Measurements from ENCODE around the gene CCDC12.
A peak's percentile ranks its signal among the peaks of the same experiment; 100 is the strongest.

Gene CCDC12

DNA sequence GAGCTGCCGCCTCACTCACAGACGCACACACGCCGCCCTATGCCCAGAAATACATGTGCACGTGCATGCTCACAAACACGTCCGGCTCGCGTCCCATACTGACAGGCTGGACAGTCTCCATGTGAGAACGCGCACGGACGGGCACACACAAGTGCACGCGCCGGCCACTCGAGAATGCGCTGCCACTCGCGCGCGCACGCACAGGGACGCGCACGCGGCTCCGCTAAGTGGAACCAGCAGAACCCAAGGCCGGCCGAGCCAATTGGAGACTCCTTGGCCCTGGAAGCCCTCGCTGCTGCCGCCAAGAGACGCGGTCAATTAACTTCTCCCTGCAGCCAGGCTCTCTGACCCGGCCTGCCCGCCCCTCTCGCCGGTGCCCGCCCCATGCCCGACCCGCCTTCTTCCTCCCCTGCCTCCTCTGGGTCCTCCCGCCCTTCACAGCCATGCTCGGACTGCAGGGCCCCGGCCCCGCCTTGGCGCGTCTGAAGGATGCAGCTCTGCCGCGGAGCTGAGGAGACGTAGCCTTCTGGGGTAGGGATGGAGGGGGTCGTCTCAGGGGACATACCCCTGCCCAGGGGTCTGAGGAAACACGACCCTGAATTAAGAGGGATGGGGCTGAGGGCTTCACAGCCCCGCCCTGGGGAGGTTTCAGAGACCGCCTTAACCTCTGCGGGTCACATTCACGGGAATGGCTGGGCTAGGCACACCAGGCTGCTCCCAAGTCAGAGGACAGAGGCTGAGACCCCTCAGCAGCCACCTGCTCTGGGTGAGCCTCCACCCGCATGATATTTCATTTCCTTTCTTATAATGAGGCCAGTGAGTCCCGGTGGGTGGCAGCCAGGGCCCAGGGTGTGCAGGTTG lies 84.0 kb downstream of the CCDC12 start:
- no peak for DNase-seq (ENCODE audit: low spot score)
- Mint-ChIP-seq H3K4me3 (peak overlapping the region; percentile 65), H3K36me3 (ENCODE audit: low read depth) (no peaks in the 10 kb centered on the region), H3K9me3 (no peaks in the 10 kb centered on the region), H3K27me3 (ENCODE audit: low read depth) (peaks cover 56% of the 10 kb centered on the region), H3K27ac (no peak overlapping the region), H3K4me1 (ENCODE audit: low read depth) (no peaks in the 10 kb centered on the region)

DNA sequence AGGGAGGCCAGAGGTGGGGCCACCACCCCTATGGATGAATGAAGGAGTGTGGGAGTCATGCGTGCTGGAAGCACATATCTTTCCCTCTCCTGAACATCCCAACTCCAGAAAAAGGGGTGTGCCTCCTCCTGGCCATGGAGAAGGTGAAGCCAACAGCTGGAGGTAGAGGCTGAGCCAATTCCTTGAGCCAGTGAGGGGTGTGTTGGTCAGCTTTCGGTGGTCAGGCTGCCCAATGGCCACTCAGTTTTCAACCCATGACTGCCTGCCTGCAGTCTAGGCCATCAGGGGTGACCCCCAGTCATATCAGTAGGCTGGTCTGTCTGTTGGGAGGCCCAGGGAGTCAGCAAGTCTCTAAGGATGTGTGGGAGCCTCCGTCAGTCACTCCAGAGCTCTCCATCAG lies 85.4 kb downstream of the CCDC12 start:
- H3K27me3 Mint-ChIP-seq (ENCODE audit: low read depth) = peaks cover 62% of the 10 kb centered on the region

DNA sequence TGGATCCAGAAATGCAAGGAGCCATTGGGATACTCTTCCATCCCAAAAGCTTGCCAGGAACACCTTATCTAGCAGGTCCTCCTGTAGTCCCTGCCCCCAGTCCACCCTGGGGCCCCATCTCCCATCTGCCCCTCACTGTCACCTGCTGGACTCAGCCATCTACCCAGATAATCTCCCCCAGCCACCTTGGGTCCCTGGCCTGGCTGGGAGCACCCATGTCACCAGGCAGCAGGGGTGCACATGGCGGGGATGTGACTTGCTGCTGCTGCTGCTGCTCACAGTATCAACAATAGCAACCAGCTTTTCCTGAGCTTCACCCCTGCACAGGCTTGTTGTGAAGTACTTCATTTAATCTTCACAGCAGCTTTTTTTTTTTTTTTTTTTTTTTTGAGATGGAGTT lies 86.4 kb downstream of the CCDC12 start:
- no peak for DNase-seq (ENCODE audit: low spot score)
- Mint-ChIP-seq H3K27ac (no peak overlapping the region), H3K9me3 (no peaks in the 10 kb centered on the region), H3K27me3 (ENCODE audit: low read depth) (peaks cover 69% of the 10 kb centered on the region), H3K4me1 (ENCODE audit: low read depth) (no peaks in the 10 kb centered on the region), H3K36me3 (ENCODE audit: low read depth) (no peaks in the 10 kb centered on the region), H3K4me3 (no peak overlapping the region)

More for the DNA sequence above, 85.4 kb downstream of the CCDC12 start:
- Mint-ChIP-seq H3K36me3 (ENCODE audit: low read depth) (no peaks in the 10 kb centered on the region), H3K4me3 (no peak overlapping the region), H3K4me1 (ENCODE audit: low read depth) (no peaks in the 10 kb centered on the region), H3K27ac (no peak overlapping the region), H3K9me3 (no peaks in the 10 kb centered on the region)
- DNase-seq (ENCODE audit: low spot score) = no peak

DNA sequence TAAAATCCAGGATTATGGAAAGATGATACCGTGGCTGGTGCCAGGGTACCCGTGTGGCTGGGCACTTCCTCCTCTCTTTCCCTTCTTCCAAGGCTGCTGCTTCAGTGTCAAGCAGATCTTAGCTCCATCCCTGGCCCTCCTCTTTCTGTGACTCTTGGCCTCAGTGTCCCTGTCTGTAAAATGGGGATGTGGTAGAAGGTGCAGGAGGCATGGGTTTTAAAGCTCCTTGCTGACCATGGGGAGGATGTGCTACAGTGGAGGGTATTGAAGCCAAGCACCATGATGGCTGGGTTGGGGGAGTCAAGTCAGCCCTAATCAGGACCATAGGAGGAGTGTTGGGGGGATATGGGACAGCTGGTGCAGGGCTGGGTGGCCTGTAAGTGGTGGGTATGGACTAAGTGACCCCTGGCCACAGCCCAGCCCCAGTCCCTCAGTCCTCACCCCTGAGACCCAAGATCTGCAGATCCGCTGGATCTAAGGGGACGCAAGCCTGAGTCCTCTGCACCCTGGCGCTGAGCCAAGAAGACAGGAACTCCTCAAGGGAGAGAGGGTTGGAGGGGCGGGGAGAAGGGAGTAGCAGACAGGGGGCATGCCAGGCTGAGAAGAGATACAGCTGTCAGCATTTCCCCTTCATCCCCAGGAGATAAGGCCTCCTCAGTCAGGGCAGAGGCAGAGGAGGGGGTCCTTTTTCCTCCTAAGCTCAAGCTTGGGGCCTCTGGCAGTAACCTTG lies 87.0 kb downstream of the CCDC12 start:
- H3K27ac Mint-ChIP-seq = no peak overlapping the region
- H3K27me3 Mint-ChIP-seq (ENCODE audit: low read depth) = peaks cover 74% of the 10 kb centered on the region
- no peak overlapping the region for H3K4me3 Mint-ChIP-seq
- H3K4me1 Mint-ChIP-seq (ENCODE audit: low read depth) = no peaks in the 10 kb centered on the region
- DNase-seq (ENCODE audit: low spot score) = no peak
- H3K9me3 Mint-ChIP-seq = no peaks in the 10 kb centered on the region
- no peaks in the 10 kb centered on the region for H3K36me3 Mint-ChIP-seq (ENCODE audit: low read depth)

- Mint-ChIP-seq H3K4me1 (ENCODE audit: low read depth) (no peaks in the 10 kb centered on the region), H3K4me3 (no peak overlapping the region), H3K27ac (no peak overlapping the region), H3K36me3 (ENCODE audit: low read depth) (no peaks in the 10 kb centered on the region), H3K27me3 (ENCODE audit: low read depth) (peaks cover 73% of the 10 kb centered on the region), H3K9me3 (no peaks in the 10 kb centered on the region)
- no peak for DNase-seq (ENCODE audit: low spot score)
Measured at GRCh38 chr3:46888705-46889104, 87.8 kb downstream of the CCDC12 start.

- no peak for DNase-seq (ENCODE audit: low spot score)
- Mint-ChIP-seq H3K27ac (no peak overlapping the region), H3K27me3 (ENCODE audit: low read depth) (peaks cover 71% of the 10 kb centered on the region), H3K9me3 (no peaks in the 10 kb centered on the region), H3K36me3 (ENCODE audit: low read depth) (no peaks in the 10 kb centered on the region), H3K4me3 (no peak overlapping the region), H3K4me1 (ENCODE audit: low read depth) (no peaks in the 10 kb centered on the region)
Measured at GRCh38 chr3:46887980-46888494, 88.5 kb downstream of the CCDC12 start.

- Mint-ChIP-seq H3K9me3 (no peaks in the 10 kb centered on the region), H3K27me3 (ENCODE audit: low read depth) (peaks cover 61% of the 10 kb centered on the region), H3K4me3 (no peak overlapping the region), H3K36me3 (ENCODE audit: low read depth) (no peaks in the 10 kb centered on the region), H3K27ac (no peak overlapping the region), H3K4me1 (ENCODE audit: low read depth) (no peaks in the 10 kb centered on the region)
- no peak for DNase-seq (ENCODE audit: low spot score)
Measured at GRCh38 chr3:46885612-46886011, 90.9 kb downstream of the CCDC12 start.

GRCh38 chr3:46884929-46885328 lies 91.6 kb downstream of the CCDC12 start:
- Mint-ChIP-seq H3K36me3 (ENCODE audit: low read depth) (no peaks in the 10 kb centered on the region), H3K4me3 (no peak overlapping the region), H3K27me3 (ENCODE audit: low read depth) (peaks cover 65% of the 10 kb centered on the region), H3K27ac (no peak overlapping the region), H3K9me3 (no peaks in the 10 kb centered on the region), H3K4me1 (ENCODE audit: low read depth) (no peaks in the 10 kb centered on the region)
- DNase-seq (ENCODE audit: low spot score) = no peak

- Mint-ChIP-seq H3K4me1 (ENCODE audit: low read depth) (no peaks in the 10 kb centered on the region), H3K9me3 (no peaks in the 10 kb centered on the region), H3K27me3 (ENCODE audit: low read depth) (peaks cover 70% of the 10 kb centered on the region), H3K27ac (no peak overlapping the region), H3K4me3 (no peak overlapping the region), H3K36me3 (ENCODE audit: low read depth) (no peaks in the 10 kb centered on the region)
- no peak for DNase-seq (ENCODE audit: low spot score)
Measured at GRCh38 chr3:46884427-46884826, 92.1 kb downstream of the CCDC12 start.

DNA sequence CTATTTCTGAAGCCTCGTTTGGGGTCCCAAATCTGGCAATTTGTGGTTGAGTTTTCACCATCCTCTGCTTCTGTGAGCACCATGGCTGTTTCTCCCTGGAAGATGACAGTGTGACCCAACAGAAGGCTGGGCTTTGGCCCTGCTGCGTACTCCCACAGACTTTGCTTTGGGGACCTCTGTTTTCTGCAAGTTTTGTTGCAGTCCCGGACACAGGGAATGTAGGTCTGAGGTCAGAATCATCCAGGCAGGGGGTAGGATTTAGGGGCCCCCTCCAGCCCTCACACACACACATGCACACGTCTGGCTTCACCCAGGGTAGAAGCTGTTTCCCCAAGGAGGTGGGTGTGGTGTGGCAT lies 92.7 kb downstream of the CCDC12 start:
- no peak for DNase-seq (ENCODE audit: low spot score)
- Mint-ChIP-seq H3K9me3 (no peaks in the 10 kb centered on the region), H3K27ac (no peak overlapping the region), H3K27me3 (ENCODE audit: low read depth) (peaks cover 77% of the 10 kb centered on the region), H3K36me3 (ENCODE audit: low read depth) (no peaks in the 10 kb centered on the region), H3K4me3 (peak overlapping the region; percentile 36), H3K4me1 (ENCODE audit: low read depth) (no peaks in the 10 kb centered on the region)

- Mint-ChIP-seq H3K27ac (no peak overlapping the region), H3K27me3 (ENCODE audit: low read depth) (peaks cover 75% of the 10 kb centered on the region), H3K36me3 (ENCODE audit: low read depth) (no peaks in the 10 kb centered on the region), H3K9me3 (no peaks in the 10 kb centered on the region), H3K4me3 (peak overlapping the region; percentile 36), H3K4me1 (ENCODE audit: low read depth) (no peaks in the 10 kb centered on the region)
- no peak for DNase-seq (ENCODE audit: low spot score)
Measured at GRCh38 chr3:46883054-46883829, 93.3 kb downstream of the CCDC12 start.

DNA sequence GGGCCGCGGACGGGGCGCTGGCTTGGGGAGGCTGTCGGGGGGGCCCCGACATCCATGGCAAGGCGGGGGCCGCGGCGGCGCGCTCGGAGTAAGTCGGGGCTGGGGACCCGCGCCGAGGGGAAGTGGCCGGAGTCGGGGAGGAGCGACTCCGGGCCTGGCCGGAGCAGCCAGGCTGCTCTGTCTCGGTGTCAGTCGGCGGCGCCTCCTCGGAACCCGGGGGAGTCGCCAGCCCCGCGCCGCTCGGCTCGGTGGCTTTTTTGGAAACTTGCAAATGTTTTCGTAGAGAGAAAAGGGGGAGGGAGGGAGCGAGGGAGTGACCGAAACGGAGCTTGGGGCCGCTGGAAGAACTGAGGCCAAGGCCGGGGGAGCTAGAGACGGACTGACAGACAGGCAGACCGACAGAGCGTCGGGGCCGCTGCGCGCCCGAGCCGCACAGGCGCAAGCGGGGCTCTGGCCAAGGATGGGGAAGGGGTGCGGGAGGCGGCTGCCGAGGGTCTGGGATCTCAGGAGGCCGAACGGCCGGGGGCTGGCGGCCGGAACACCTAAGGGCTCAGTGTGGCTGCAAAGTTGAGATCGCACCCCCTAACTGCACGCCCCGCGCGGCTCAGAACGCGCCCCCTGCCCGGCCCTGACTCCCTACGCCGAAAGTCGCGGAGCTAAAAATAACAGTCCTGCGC lies 94.0 kb downstream of the CCDC12 start:
- Mint-ChIP-seq H3K4me3 (peak overlapping the region; percentile 43), H3K27ac (no peak overlapping the region), H3K9me3 (no peaks in the 10 kb centered on the region), H3K27me3 (ENCODE audit: low read depth) (peaks cover 69% of the 10 kb centered on the region), H3K4me1 (ENCODE audit: low read depth) (no peaks in the 10 kb centered on the region), H3K36me3 (ENCODE audit: low read depth) (no peaks in the 10 kb centered on the region)
- DNase-seq (ENCODE audit: low spot score) = no peak

GRCh38 chr3:46881596-46882376 lies 94.8 kb downstream of the CCDC12 start:
- Mint-ChIP-seq H3K36me3 (ENCODE audit: low read depth) (no peaks in the 10 kb centered on the region), H3K4me3 (peak overlapping the region; percentile 40), H3K27ac (no peak overlapping the region), H3K27me3 (ENCODE audit: low read depth) (peaks cover 66% of the 10 kb centered on the region), H3K4me1 (ENCODE audit: low read depth) (no peaks in the 10 kb centered on the region), H3K9me3 (no peaks in the 10 kb centered on the region)
- DNase-seq (ENCODE audit: low spot score) = no peak
